ENCODE measurements around the gene TMC5. TPM values are rescaled to one million over a fixed set of nuclear protein-coding genes. Genes with fewer than 3 reads are reported as not detected.

TMC5 gene
- total and polyA plus RNA-seq, 2 donors (not counting 3 experiments of a cell fraction or from before 2014, with no cell fraction given), result not detected

- Histone ChIP-seq H3K27ac (ENCODE audit: insufficient read depth, low read depth, low read length) (no peak overlapping the region), H3K27me3 (ENCODE audit: control insufficient read depth in 2 of 2, insufficient read depth in 2 of 2, low read length in 2 of 2) (peaks cover 8 to 10% of the 10 kb centered on the region in 2 experiments), H3K36me3 (ENCODE audit: control insufficient read depth in 2 of 2, extremely low read depth in 1 of 2, insufficient read depth in 2 of 2, low read length in 2 of 2) (no peaks in the 10 kb centered on the region), H3K79me2 (ENCODE audit: control insufficient read depth, insufficient read depth, low read length) (no peaks in the 10 kb centered on the region), H3K9me3 (replicated peaks; ENCODE audit: control insufficient read depth, insufficient read depth, low read length) (no peaks in the 10 kb centered on the region), H3K4me1 (ENCODE audit: control insufficient read depth, extremely low read depth, insufficient read depth, low read length) (no peaks in the 10 kb centered on the region), H2AFZ (ENCODE audit: low read depth, low read length) (no peak overlapping the region), H3K9ac (replicated peaks; ENCODE audit: extremely low read depth, insufficient read depth, low read length) (no peak overlapping the region), H3K4me3 (replicated peaks in 1 of 3; ENCODE audit: insufficient read depth in 1 of 3, low read depth in 1 of 3, low read length in 3 of 3) (no peak overlapping the region), H3K4me2 (ENCODE audit: insufficient read depth, low read length) (no peak overlapping the region), H3K9me1 (replicated peaks; ENCODE audit: control insufficient read depth, extremely low read depth, insufficient read depth, low read length) (no peaks in the 10 kb centered on the region), H4K20me1 (replicated peaks; ENCODE audit: control insufficient read depth, extremely low read depth, insufficient read depth, low read length) (no peaks in the 10 kb centered on the region)
- CTCF ChIA-PET, result no interaction called here
- intact Hi-C loops (cut with micrococcal nuclease) (no loop called here), dilution Hi-C loops (cut with MboI; ENCODE audit: extremely low pct_ligation_motif_present, low sequenced_read_pairs) (no loop called here)
- TF ChIP-seq FOS (IDR thresholded peaks at IDR 0.05; ENCODE audit: borderline replicate concordance, insufficient read depth, low read length) (no peak), EZH2 (IDR thresholded peaks at IDR 0.05; ENCODE audit: borderline replicate concordance, low read depth, low read length, severe bottlenecking) (no peak), MYC (IDR thresholded peaks at IDR 0.05; ENCODE audit: low read depth, low read length) (no peak)
- no TSS peak for BruUV-seq (replicated peaks)
- DNase-seq (ENCODE audit: low read depth, low spot score), result no peak
- POLR2A ChIA-PET, result no interaction called here
- FAIRE-seq, result no peak
These were observed 1.8 kb upstream of the TMC5 start for GRCh38 chr16:19415918-19416317.

GRCh38 chr16:19418200-19418599 lies 517 bp downstream of the TMC5 start:
- H3K4me2 ChIP-seq (ENCODE audit: insufficient read depth, low read length), result no peak overlapping the region
- H4K20me1 ChIP-seq (replicated peaks; ENCODE audit: control insufficient read depth, extremely low read depth, insufficient read depth, low read length), result no peaks in the 10 kb centered on the region
- intact Hi-C loops (cut with micrococcal nuclease), result no loop called here
- POLR2A ChIA-PET, result no interaction called here
- H3K4me3 ChIP-seq (replicated peaks in 1 of 3; ENCODE audit: insufficient read depth in 1 of 3, low read depth in 1 of 3, low read length in 3 of 3), result no peak overlapping the region
- CTCF ChIA-PET, result no interaction called here
- no peaks in the 10 kb centered on the region for H3K9me1 ChIP-seq (replicated peaks; ENCODE audit: control insufficient read depth, extremely low read depth, insufficient read depth, low read length)
- no peak overlapping the region for H3K9ac ChIP-seq (replicated peaks; ENCODE audit: extremely low read depth, insufficient read depth, low read length)
- no peak for TF ChIP-seq POLR2A (IDR thresholded peaks at IDR 0.05; ENCODE audit: low read depth, low read length)
- no peak for TF ChIP-seq GATA2 (IDR thresholded peaks at IDR 0.05; ENCODE audit: insufficient read depth, insufficient read length, low read depth, low read length)
- TF ChIP-seq POLR2AphosphoS5 (IDR thresholded peaks at IDR 0.05; ENCODE audit: insufficient read depth, low read depth, low read length), result no peak
- no peak for TF ChIP-seq JUN (IDR thresholded peaks at IDR 0.05; ENCODE audit: borderline replicate concordance, insufficient read depth, insufficient read length, low read depth)
- TF ChIP-seq FOS (IDR thresholded peaks at IDR 0.05; ENCODE audit: borderline replicate concordance, insufficient read depth, low read length), result no peak
- no peak for TF ChIP-seq CTCF (IDR thresholded peaks at IDR 0.05; ENCODE audit: extremely low read depth in 1 of 2, insufficient read depth in 1 of 2, low read depth in 1 of 2, low read length in 2 of 2)
- no peak for TF ChIP-seq EZH2 (IDR thresholded peaks at IDR 0.05; ENCODE audit: borderline replicate concordance, low read depth, low read length, severe bottlenecking)
- TF ChIP-seq MAX (IDR thresholded peaks at IDR 0.05; ENCODE audit: insufficient read depth, insufficient read length), result no peak
- TF ChIP-seq MYC (IDR thresholded peaks at IDR 0.05; ENCODE audit: low read depth, low read length), result no peak
- no TSS peak for BruUV-seq (replicated peaks)
- no peaks in the 10 kb centered on the region for H3K9me3 ChIP-seq (replicated peaks; ENCODE audit: control insufficient read depth, insufficient read depth, low read length)
- H3K79me2 ChIP-seq (ENCODE audit: control insufficient read depth, insufficient read depth, low read length), result no peaks in the 10 kb centered on the region
- dilution Hi-C loops (cut with MboI; ENCODE audit: extremely low pct_ligation_motif_present, low sequenced_read_pairs), result no loop called here
- no peaks in the 10 kb centered on the region for H3K36me3 ChIP-seq (ENCODE audit: control insufficient read depth in 2 of 2, extremely low read depth in 1 of 2, insufficient read depth in 2 of 2, low read length in 2 of 2)
- H3K27ac ChIP-seq (ENCODE audit: insufficient read depth, low read depth, low read length), result no peak overlapping the region
- DNase-seq (ENCODE audit: low read depth, low spot score), result no peak
- no peak for FAIRE-seq
- no peaks in the 10 kb centered on the region for H3K27me3 ChIP-seq (ENCODE audit: control insufficient read depth in 2 of 2, insufficient read depth in 2 of 2, low read length in 2 of 2)
- no peaks in the 10 kb centered on the region for H3K4me1 ChIP-seq (ENCODE audit: control insufficient read depth, extremely low read depth, insufficient read depth, low read length)
- no peak overlapping the region for H2AFZ ChIP-seq (ENCODE audit: low read depth, low read length)
